Keratinocyte (primary cell): Measurements from ENCODE around the gene FGGY. TPM values are rescaled to one million over a fixed set of nuclear protein-coding genes. Genes with fewer than 3 reads are reported as not detected.
A peak's percentile ranks its signal among the peaks of the same experiment; 100 is the strongest.

Source experiments
- DNase-seq: peaks from one replicate; pipeline ENCODE4 v3.0.0-alpha.2; 2011; ENCODE audit warnings: low read depth, missing footprints, low spot score
- FAIRE-seq: peaks from 2 replicates; lab custom pipeline; 2011; peaks lifted over from hg19 to GRCh38; lab: Jason Lieb, UNC
- H2AFZ ChIP-seq: 2 replicates; pipeline ENCODE4 v1.6.0; 2012; ENCODE audit warnings: low read length, control low read depth, inconsistent platforms; ENCODE audit not compliant: control insufficient read depth
- H3K27ac ChIP-seq: 2 replicates; pipeline ENCODE4 v1.5.1; 2011; ENCODE audit warnings: low read length; ENCODE audit not compliant: control insufficient read depth, insufficient read depth
- H3K27me3 ChIP-seq: 3 replicates; pipeline ENCODE4 v1.6.0; 2011; ENCODE audit warnings: low read length; ENCODE audit not compliant: control insufficient read depth, insufficient read depth; ENCODE audit errors: extremely low read depth
- H3K36me3 ChIP-seq, 2 experiments: 2 replicates in 1 of 2; 3 replicates in 1 of 2; pipeline ENCODE4 v1.5.1; 2011; ENCODE audit warnings: low read length in 2 of 2, mild to moderate bottlenecking in 1 of 2; ENCODE audit not compliant: control insufficient read depth in 2 of 2, insufficient read depth in 2 of 2; ENCODE audit errors: extremely low read depth in 1 of 2
- H3K4me1 ChIP-seq: 3 replicates; pipeline ENCODE4 v1.5.1; 2011; ENCODE audit warnings: low read length; ENCODE audit not compliant: control insufficient read depth, insufficient read depth; ENCODE audit errors: extremely low read depth
- H3K4me2 ChIP-seq: 3 replicates; pipeline ENCODE4 v1.6.0; 2011; ENCODE audit warnings: low read depth, low read length; ENCODE audit not compliant: control insufficient read depth, insufficient read depth; ENCODE audit errors: extremely low read depth
- H3K4me3 ChIP-seq, 3 experiments: fragments of 200-600 bp in 1 of 3; sonication (generic) in 1 of 3; 2 replicates in 2 of 3; 3 replicates in 1 of 3; pipeline ENCODE4 v1.5.1; 2011 to 2016; ENCODE audit warnings: low read length in 3 of 3, mild to moderate bottlenecking in 3 of 3, control low read depth in 2 of 3, inconsistent platforms in 1 of 3, low read depth in 1 of 3, mixed read lengths in 1 of 3, mixed run types in 1 of 3, moderate library complexity in 1 of 3; ENCODE audit not compliant: control insufficient read depth in 2 of 3, insufficient read depth in 2 of 3; ENCODE audit errors: extremely low read depth in 1 of 3
- H3K79me2 ChIP-seq: 2 replicates; pipeline ENCODE4 v1.6.0; 2012; ENCODE audit warnings: low read length; ENCODE audit not compliant: control insufficient read depth, insufficient read depth
- H3K9ac ChIP-seq: 3 replicates; pipeline ENCODE4 v1.6.0; 2011; ENCODE audit warnings: low read length; ENCODE audit not compliant: control insufficient read depth, insufficient read depth; ENCODE audit errors: extremely low read depth
- H3K9me1 ChIP-seq: 3 replicates; pipeline ENCODE4 v1.6.0; 2011; ENCODE audit warnings: low read length; ENCODE audit not compliant: control insufficient read depth, insufficient read depth; ENCODE audit errors: extremely low read depth
- H3K9me3 ChIP-seq: 2 replicates; pipeline ENCODE4 v1.5.1; 2012; ENCODE audit warnings: low read depth, low read length; ENCODE audit not compliant: control insufficient read depth
- H4K20me1 ChIP-seq: 3 replicates; pipeline ENCODE4 v1.6.0; 2011; ENCODE audit warnings: low read length; ENCODE audit not compliant: control insufficient read depth, insufficient read depth; ENCODE audit errors: extremely low read depth
- CTCF ChIP-seq, 3 experiments: IDR thresholded peaks in 1 of 3; conservative IDR thresholded peaks in 1 of 3; optimal IDR thresholded peaks in 1 of 3; 2 replicates in 2 of 3; 3 replicates in 1 of 3; pipeline versions ENCODE3 to v1.5.1; 2011; ENCODE audit warnings: low read length in 3 of 3, mild to moderate bottlenecking in 3 of 3, moderate library complexity in 2 of 3, control low read depth in 1 of 3, inconsistent platforms in 1 of 3; ENCODE audit not compliant: insufficient read depth in 2 of 3; ENCODE audit errors: extremely low read depth in 1 of 3
- EZH2 ChIP-seq: IDR thresholded peaks from one replicate; pipeline ENCODE4 v1.6.1; 2012; ENCODE audit warnings: inconsistent platforms, mild to moderate bottlenecking, low read length, moderate library complexity
- dilution Hi-C: fragments of 300-500 bp; cut with MboI; formaldehyde crosslinking; loops from one replicate; pipeline ENCODE4 v1.7.0; 2020; ENCODE audit warnings: low sequenced_read_pairs; ENCODE audit not compliant: extremely low pct_ligation_motif_present
- polyA plus RNA-seq, 5 experiments: library from polyadenylated mRNA; depleted of rRNA in 3 of 5; stranded (reverse) in 3 of 5; stranded (forward) in 1 of 5; unstranded in 1 of 5; fragments of >200 nt; gene quantifications; 1 replicate in 1 of 5; 2 replicates in 3 of 5; 3 replicates in 1 of 5; pipeline versions ENCODE4 v1.2.1 to v1.2.3, GENCODE V29; 2011 to 2012; ENCODE audit warnings: missing spikeins in 2 of 5, low read depth in 1 of 5, low replicate concordance in 1 of 5

FGGY gene
- polyA plus RNA-seq, 1 donor (not counting 4 experiments of a cell fraction or from before 2014, with no cell fraction given) = 16.6 TPM

GRCh38 chr1:59485171-59485570, 188.3 kb downstream of the FGGY start:
- no peak for TF ChIP-seq CTCF (optimal IDR thresholded peaks at IDR 0.05 in 1 of 3, IDR thresholded peaks at IDR 0.05 in 1 of 3, conservative IDR thresholded peaks at IDR 0.05 in 1 of 3; ENCODE audit: extremely low read depth in 1 of 3, insufficient read depth in 2 of 3, low read length in 3 of 3)
- TF ChIP-seq EZH2 = no peak
- Histone ChIP-seq H3K4me1 (peaks cover 39% of the 10 kb centered on the region), H3K27ac (no peak overlapping the region), H4K20me1 (no peaks in the 10 kb centered on the region), H3K9me3 (no peaks in the 10 kb centered on the region), H3K4me2 (no peak overlapping the region), H3K9me1 (no peaks in the 10 kb centered on the region), H2AFZ (no peak overlapping the region), H3K4me3 (no peak overlapping the region), H3K36me3 (no peaks in the 10 kb centered on the region), H3K79me2 (no peaks in the 10 kb centered on the region), H3K27me3 (no peaks in the 10 kb centered on the region), H3K9ac (no peak overlapping the region)
- FAIRE-seq (no peak), DNase-seq (no peak)
- dilution Hi-C loops = no loop called here

- Histone ChIP-seq H3K4me3 (no peak overlapping the region), H3K9me1 (no peaks in the 10 kb centered on the region), H3K4me2 (no peak overlapping the region), H3K9me3 (no peaks in the 10 kb centered on the region), H3K27me3 (no peaks in the 10 kb centered on the region), H3K36me3 (no peaks in the 10 kb centered on the region), H3K4me1 (peaks cover 39% of the 10 kb centered on the region), H3K27ac (no peak overlapping the region), H4K20me1 (no peaks in the 10 kb centered on the region), H3K9ac (no peak overlapping the region), H2AFZ (no peak overlapping the region), H3K79me2 (no peaks in the 10 kb centered on the region)
- TF ChIP-seq CTCF (optimal IDR thresholded peaks at IDR 0.05 in 1 of 3, IDR thresholded peaks at IDR 0.05 in 1 of 3, conservative IDR thresholded peaks at IDR 0.05 in 1 of 3; ENCODE audit: extremely low read depth in 1 of 3, insufficient read depth in 2 of 3, low read length in 3 of 3) (no peak), EZH2 (no peak)
- dilution Hi-C loops = no loop called here
- DNase-seq (no peak), FAIRE-seq (peak; percentile 60)
Observed at GRCh38 chr1:59485949-59486348, 189.1 kb downstream of the FGGY start.
